Measurements from ENCODE around the gene OVAAL. TPM values are rescaled to one million over a fixed set of nuclear protein-coding genes. Genes with fewer than 3 reads are reported as not detected.
"Not testable (repeated sequence)": the region's sequence is repeated elsewhere in the genome, so short reads cannot be mapped to it uniquely, and the experiment has no call there.

Gene OVAAL
- total RNA-seq, 1 donor from 2014 or later: not detected

DNA sequence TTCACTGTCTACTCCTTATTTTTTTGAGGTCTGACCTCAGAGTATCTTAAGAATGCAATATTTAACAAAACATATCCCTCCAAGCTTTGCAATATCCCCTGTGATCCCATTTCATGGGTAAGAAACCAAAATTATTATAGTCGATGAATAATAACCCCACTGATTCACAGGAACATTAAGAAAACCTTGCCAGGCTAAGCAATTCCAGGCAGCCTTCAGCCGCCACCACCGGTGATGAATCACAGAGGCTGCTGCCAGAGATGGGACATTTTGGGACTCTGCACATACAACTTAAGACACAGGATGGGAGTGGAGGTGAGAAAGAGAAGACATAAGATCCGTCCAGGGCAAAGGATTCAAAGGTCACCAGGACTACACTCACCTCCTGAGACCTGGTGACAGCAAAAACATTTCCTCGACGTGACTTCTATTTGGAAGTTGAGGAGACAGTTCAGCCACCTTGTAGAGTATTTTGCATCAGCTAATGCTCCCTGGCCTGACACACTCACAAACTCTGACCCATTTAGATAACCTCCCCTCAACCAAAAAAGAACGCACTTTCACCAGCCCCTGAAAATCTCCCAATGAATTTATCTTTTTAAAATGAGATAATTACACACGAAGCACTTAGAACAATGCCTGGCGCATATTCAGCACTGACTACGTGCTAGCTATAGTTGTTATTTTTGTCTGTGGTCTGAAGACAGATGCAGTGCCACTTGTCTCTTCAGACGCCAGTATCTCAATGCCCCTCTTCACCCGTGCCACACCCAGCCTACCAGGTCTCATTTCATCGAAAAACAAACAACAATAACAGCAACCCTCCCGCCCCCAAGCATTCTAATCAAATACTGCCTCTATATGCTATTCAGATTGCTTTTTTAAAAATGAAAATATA lies 17.8 kb upstream of the OVAAL start:
- ATAC-seq: no peak

DNA sequence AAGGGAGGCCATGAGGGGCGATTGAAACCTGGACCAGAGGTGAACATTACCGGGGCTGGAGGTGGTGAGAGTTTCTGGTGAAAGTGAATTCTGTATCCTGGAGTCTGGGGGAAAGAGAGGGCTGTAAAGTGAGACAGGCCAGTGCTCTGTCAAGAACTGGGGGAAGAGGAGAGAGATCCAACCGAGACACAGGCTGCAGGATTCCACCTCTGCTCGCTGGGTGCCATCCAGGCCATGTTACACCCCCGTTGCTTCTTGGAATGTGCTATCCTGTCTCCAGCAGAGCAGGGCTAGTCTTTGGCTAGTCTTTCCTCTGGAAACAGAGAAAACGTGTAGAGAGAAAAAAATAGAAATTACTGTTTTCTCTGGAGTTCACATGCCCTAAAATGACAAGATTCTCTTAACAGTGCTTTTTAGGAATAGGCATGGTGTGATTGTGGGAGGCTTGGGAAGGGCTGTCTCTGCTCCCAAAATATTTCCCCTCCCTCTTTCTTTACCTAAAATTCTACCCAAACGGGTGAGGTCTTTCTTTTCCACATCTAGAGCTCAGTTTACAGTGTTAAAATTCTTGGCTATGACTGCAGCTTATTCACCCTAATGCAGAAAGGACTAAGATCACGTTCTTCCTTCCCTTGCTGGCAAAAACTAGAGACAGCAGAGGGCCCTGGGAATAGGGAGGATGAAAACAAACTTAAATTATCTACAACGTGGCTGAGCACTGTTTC lies 16.5 kb upstream of the OVAAL start:
- ATAC-seq: no peak

DNA sequence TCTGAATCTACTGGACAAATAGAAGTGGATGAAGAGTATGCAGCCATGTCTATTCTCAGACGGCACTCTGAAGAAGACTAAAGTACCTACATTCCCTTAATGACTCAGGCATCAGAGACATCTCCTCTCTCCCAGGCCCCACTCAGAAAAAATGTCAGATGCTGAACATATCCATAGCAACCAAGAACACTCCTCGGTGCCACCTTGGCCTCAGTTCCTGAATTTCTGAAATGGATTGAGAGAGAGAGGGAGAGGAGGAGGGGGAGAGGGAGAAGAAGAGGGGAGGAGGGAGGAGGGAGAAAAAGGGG lies 16.0 kb upstream of the OVAAL start:
- ATAC-seq: no peak

DNA sequence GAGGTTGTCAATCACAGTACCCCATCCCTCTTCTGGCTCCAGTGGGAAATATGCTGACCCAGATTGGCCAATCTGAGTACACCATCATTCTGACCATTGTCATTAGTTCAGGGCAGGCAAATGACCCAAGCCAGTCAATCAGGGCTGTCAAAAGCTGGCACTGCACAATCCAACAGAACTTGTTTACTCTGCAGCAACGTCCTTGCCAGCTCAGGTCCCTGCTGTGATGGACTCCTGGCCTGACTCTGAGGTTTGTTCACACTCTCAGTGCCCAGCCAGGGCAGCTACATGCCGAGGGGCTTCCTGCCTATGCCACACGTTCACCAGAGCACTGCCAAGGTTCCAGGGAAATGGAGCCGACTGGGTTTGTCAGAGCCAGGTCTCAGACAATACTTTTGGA lies 14.7 kb upstream of the OVAAL start:
- ATAC-seq: no peak

GRCh38 chr1:180545991-180546390 lies 12.8 kb upstream of the OVAAL start:
- ATAC-seq: no peak

DNA sequence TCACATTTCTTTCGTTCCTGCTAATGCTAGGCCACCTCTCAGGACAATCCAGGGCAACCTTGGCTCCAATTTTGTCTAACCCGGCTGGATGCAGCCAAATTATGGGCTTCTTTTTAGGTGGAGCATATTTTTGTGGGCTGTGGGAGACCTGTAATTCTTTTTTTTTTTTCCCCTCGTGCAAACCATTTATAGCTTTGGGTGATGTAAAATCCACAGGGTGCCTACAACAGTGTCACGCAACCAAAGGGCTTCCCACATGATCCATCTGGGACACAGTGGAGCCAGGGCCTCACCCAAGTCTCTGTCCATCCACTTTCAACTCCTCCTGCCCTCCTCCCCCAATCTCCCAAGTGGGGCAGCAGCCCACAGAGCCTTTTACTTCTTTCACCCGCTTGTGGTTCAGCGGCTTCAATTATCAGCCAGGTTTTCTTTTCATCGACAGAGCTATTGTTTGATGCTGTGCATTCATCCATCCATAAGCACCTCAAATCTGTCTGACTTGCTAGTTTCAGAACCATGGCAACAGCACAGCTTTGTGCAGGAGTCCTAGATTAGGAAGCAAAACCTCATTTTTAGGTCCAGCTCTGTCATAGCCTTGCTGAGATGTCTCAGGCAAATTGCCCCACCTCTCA lies 10.0 kb upstream of the OVAAL start:
- no peak for ATAC-seq

DNA sequence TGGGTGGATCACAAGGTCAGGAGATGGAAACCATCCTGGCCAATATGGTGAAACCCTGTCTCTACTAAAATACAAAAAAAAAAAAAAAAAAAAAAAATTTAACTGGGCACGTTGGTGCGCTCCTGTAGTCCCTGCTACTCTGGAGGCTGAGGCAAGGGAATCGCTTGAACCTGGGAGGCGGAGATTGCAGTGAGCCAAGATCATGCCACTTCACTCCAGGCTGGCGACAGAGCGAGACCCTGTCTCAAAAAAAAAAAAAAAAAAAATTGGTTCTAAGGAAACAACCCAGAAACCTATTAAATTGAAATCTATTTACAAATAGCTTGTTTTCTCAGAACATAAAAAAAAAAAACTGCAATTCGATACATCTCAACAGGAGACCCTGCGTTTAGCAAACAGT lies 9.0 kb upstream of the OVAAL start:
- ATAC-seq: not testable (repeated sequence)

DNA sequence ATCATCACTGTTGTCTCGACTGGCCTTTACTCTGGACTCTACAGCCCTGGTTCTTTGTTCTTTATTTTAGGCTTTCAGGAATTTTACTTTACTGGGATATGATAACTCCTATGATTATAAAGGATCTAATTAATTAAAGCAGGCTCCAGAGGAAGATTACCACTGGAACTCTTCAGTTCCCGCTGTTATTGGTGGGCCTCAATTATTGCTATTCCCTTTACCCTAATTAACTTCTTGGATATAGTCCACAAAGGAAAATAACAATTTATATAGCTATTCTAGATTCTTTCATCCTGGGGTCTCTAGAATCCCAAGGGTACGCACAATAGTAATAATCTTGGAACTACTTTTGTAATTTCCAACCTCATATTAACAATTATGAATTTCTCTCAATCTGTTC lies 8.5 kb upstream of the OVAAL start:
- no peak for ATAC-seq

DNA sequence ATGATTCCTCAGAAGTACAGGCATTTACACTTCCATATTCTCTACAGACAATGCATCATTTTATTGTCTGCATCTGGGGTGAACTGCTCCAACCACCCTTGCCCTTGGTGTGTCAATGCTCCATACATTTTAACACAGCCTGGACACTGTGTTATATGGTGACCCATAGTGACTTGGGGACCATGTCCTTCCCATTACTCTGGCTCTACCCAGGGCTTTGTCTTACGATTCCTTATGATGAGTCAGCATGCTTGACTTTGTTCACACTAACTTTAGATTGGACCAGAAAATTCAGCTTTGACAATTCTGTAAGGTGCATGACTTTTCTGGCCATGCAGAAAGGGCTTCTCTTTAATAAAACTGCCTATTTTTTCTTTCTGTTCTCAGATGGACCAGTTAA lies 6.8 kb upstream of the OVAAL start:
- ATAC-seq: no peak

- ATAC-seq: not testable (repeated sequence)
These were observed 5.7 kb upstream of the OVAAL start for GRCh38 chr1:180553046-180553445.

DNA sequence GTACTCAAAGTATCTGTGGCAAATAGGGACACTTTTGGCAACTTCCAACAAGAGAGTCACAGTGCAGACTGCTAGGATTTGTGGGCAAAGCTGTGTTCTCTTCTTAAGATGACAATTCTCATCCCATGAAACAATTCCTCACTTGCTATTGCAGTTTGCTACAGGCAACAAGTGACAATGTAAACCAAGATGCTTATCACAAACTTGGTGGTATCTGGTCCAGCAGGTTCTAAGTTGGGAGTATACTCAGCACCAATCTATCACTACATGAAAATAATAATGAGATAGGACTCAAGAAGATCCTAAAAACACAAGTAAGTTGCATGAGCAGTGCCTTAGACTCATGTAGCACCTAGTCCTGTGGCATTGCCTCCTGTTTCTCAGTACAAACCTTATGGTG lies 3.4 kb upstream of the OVAAL start:
- no peak for ATAC-seq

GRCh38 chr1:180560200-180560867 lies 1.6 kb downstream of the OVAAL start:
- no peak for ATAC-seq

- no peak for ATAC-seq
These were observed 2.3 kb downstream of the OVAAL start for GRCh38 chr1:180560868-180561600.

DNA sequence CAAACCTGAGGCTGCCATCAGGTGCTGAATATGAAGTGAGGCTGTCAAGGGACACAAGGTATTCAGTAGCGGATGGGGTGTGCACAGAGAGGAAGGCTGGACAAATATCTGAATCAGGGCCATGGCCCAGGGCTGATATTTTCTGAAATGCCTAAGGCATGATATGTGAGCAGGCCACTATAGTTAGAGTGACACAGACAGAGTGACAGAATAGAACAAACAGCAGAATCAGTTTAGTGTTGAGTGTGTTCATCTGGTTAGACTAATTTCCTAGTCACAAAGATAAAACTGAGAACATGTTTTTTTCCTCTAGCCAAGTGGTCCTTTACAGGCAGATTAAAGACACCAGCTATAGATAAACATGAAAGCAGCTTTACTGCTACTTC lies 3.9 kb downstream of the OVAAL start:
- ATAC-seq: peak; percentile 35

DNA sequence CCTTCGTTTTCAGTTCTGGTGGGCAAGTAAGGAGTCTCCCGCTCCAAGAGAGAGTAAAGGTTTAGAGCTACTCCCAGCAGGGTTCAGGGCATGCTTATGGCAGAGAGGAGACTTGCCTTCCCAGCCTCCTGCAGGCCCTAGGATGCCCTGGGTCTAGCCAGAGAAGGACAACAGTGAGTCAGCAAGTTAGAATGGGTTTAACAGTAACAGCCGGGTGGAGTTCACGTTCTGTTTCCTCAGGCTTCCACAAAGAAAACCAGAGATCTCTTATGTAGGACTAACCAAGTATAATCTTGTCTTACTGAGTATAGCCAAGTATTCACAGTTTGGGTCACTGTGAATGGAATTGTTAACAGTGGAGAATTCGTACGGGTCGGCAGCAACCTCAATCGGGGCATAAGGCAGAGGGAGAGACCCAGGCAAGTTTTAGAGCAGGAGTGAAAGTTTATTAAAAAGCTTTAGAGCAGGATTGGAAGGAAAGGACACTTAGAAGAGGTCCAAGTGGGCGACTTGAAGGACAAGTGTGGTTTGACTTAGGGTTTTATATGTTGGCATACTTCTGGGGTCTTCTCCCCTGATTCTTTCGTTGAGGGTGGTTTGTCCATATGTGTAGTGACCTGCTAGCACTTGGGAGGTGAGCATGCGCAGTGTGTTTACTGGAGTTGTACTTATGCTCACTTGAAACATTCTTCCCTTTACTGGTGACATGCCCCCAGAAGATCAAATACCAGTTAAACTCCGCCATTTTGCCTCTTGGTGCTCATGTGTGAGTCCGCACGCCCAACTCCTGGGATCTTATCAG lies 4.5 kb downstream of the OVAAL start:
- peak; percentile 84 for ATAC-seq

- no peak for ATAC-seq
These were observed 6.5 kb downstream of the OVAAL start for GRCh38 chr1:180565121-180565871.

- ATAC-seq: no peak
These were observed 7.3 kb downstream of the OVAAL start for GRCh38 chr1:180566026-180566425.

DNA sequence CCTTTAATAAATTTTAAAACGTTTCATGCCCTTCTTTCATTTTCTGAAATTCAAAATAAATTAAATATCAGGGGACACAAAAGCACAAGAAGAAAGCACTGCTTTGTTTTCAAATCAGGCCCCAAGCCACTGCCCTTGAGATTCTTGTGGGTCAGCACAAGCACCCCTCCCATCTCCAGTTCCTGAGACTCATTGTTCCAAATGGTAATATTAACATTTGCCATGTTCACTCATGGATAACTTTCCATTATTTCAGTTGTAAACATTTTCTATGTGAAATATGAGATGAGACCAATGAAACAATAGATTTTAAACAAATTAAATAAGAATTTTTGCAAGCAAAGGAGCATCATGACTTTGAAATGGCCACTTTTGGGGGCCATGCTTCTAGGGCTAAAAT lies 7.7 kb downstream of the OVAAL start:
- ATAC-seq: no peak

- ATAC-seq: no peak
These were observed 8.9 kb downstream of the OVAAL start for GRCh38 chr1:180567654-180568053.

DNA sequence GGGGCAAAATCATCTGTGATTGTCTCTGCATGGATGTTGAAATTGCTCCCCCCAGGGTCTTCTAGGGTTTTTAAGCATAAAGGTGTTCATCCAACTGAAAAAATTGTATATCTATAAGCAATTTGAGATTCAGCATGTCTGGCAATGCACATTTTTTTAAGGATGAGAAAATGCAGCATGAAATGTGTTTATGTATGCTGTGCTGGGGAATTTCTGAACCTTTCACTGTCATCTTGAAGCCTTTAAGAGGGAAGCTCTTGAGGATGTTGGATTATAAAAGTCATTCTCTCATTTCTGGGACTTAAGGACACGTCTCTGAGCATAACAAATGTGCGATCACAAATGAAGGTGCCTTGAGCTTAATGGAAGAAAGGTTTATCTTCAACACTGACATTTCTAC lies 9.4 kb downstream of the OVAAL start:
- ATAC-seq: no peak
